GM18507 (cell line): ENCODE results near the gene ATAD5.
A peak's percentile ranks its signal among the peaks of the same experiment; 100 is the strongest.
"Not testable (repeated sequence)": the region's sequence is repeated elsewhere in the genome, so short reads cannot be mapped to it uniquely, and the experiment has no call there.

Experiments used
- DNase-seq: peaks from one replicate; pipeline ENCODE4 v3.0.0; 2011; ENCODE audit warnings: low read depth; ENCODE audit not compliant: insufficient read length; ENCODE audit errors: extremely low spot score
- FAIRE-seq: peaks from 2 replicates; lab custom pipeline; 2011; peaks lifted over from hg19 to GRCh38; lab: Jason Lieb, UNC

The ATAD5 gene

GRCh38 chr17:30822919-30823318 lies 8.8 kb upstream of the ATAD5 start:
- DNase-seq = not testable (repeated sequence)

GRCh38 chr17:30823421-30823820 lies 8.3 kb upstream of the ATAD5 start:
- FAIRE-seq = peak; percentile 15
- no peak for DNase-seq

More at GRCh38 chr17:30822919-30823318, 8.8 kb upstream of the ATAD5 start:
- peak; percentile 67 for FAIRE-seq

GRCh38 chr17:30824002-30824355 lies 7.8 kb upstream of the ATAD5 start:
- FAIRE-seq = peak; percentile 35
- DNase-seq = no peak

GRCh38 chr17:30824356-30825145 lies 7.2 kb upstream of the ATAD5 start, which contains the start of gene CRLF3:
Gene CRLF3 (minus strand): TSS chr17:30824692. CDS start chr17:30824651, 41 bp downstream.
- peak; percentile 89 for FAIRE-seq
- DNase-seq = peak; percentile 86

- DNase-seq (no peak), FAIRE-seq (no peak)
Observed at GRCh38 chr17:30827082-30827481, 4.7 kb upstream of the ATAD5 start.

- DNase-seq (no peak), FAIRE-seq (no peak)
Observed at GRCh38 chr17:30829022-30829421, 2.7 kb upstream of the ATAD5 start.

GRCh38 chr17:30831257-30831656 lies 509 bp upstream of the ATAD5 start:
- FAIRE-seq = no peak

GRCh38 chr17:30832438-30833124 lies 815 bp downstream of the ATAD5 start:
- FAIRE-seq (no peak), DNase-seq (no peak)

More at GRCh38 chr17:30831257-30831656, 509 bp upstream of the ATAD5 start:
- DNase-seq = no peak

GRCh38 chr17:30838202-30838807 lies 6.5 kb downstream of the ATAD5 start:
- no peak for FAIRE-seq
- DNase-seq = no peak

- FAIRE-seq (no peak), DNase-seq (no peak)
Observed at GRCh38 chr17:30840771-30841170, 9.0 kb downstream of the ATAD5 start.

GRCh38 chr17:30848021-30848420 lies 16.3 kb downstream of the ATAD5 start:
- DNase-seq = no peak
- FAIRE-seq = no peak

- FAIRE-seq (no peak), DNase-seq (no peak)
Observed at GRCh38 chr17:30854146-30854545, 22.4 kb downstream of the ATAD5 start.

GRCh38 chr17:30858556-30859250 lies 26.9 kb downstream of the ATAD5 start:
- no peak for FAIRE-seq
- no peak for DNase-seq

GRCh38 chr17:30864636-30865035 lies 32.9 kb downstream of the ATAD5 start:
- DNase-seq = no peak
- no peak for FAIRE-seq

GRCh38 chr17:30869005-30869404 lies 37.2 kb downstream of the ATAD5 start:
- DNase-seq (no peak), FAIRE-seq (no peak)

- no peak for DNase-seq
- FAIRE-seq = no peak
Observed at GRCh38 chr17:30886187-30886586, 54.4 kb downstream of the ATAD5 start.

GRCh38 chr17:30894236-30894635 lies 62.5 kb downstream of the ATAD5 start:
- FAIRE-seq = no peak
- no peak for DNase-seq

- DNase-seq (no peak), FAIRE-seq (no peak)
Observed at GRCh38 chr17:30897311-30897710, 65.5 kb downstream of the ATAD5 start.

GRCh38 chr17:30905742-30906100 lies 74.0 kb downstream of the ATAD5 start:
- DNase-seq = no peak
- no peak for FAIRE-seq
